HG03520 (cell line): ENCODE data around the gene DOCK3.
"Not testable (repeated sequence)": the region's sequence is repeated elsewhere in the genome, so short reads cannot be mapped to it uniquely, and the experiment has no call there.

Experiments used
- ATAC-seq: cut with Tn5 transposase; IDR thresholded peaks from one replicate; pipeline ENCODE4 v1.9.1; 2021; ENCODE audit warnings: mild to moderate bottlenecking, moderate library complexity; ENCODE audit not compliant: unreplicated experiment

DOCK3 gene

DNA sequence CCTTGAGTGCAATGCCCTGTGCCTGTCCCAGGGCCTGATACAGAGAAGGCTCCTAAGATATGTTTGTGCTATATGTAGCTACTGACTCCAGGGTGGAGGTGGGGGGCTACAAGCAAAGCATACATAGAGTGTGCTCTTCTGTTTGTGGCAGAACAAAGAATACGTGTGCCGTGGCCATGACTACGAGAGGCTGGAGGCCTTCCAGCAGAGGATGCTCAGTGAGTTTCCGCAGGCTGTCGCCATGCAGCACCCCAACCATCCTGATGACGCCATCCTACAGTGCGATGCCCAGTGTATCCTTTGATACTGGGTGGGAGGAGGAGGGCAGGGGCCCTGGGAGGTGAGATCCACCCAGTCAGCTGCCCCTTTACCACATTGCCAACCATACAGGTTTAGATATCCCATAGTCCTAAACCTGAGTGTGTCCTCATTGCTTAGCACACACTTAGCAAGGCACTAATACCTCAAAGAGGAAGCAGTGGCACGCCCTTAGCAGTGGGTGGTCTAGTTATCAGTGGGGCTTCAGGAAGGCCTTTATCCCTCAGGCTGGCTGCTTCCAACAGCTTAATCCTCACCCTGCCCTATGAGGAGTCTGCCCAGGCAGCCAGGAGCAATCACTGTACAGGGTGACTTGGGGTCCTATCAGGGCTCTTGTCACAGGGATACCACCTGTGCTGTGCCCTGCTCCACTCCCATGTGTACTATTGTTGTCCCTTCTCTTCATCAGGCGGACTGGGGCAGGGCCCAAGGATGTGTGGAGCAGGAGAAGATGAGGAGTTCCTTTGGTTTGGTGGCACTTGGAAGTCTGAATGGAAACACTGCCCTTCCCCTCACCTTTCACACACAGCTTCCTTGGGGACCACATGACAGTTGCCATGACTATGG lies 680.2 kb downstream of the DOCK3 start:
- ATAC-seq: no peak

DNA sequence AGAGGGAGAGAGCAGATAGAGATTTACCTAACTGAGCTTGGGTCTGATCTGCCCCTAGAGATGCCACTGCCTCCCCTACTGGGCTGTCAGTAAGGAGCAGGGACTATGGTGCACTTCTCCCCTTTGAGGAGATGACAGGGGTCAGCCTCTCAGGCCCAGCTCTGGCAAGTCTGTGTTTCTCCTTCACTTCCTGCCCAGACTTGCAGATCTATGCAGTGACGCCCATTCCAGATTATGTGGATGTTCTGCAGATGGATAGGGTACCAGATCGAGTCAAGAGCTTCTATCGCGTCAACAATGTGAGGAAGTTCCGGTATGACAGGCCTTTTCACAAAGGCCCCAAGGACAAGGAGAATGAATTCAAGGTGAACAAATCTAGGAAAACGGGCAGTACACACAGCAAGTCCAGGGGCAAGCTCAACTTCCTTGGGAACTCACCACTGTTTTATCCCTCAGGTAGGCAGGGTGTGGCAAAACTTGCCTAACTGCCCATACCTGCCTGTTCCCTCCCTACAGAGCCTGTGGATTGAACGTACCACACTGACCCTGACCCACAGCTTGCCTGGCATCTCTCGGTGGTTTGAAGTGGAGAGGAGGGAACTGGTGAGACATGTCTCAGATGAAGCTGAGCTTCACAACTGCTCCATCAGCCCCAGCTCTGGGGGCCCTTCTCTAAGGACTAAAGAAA lies 681.3 kb downstream of the DOCK3 start:
- no peak for ATAC-seq

DNA sequence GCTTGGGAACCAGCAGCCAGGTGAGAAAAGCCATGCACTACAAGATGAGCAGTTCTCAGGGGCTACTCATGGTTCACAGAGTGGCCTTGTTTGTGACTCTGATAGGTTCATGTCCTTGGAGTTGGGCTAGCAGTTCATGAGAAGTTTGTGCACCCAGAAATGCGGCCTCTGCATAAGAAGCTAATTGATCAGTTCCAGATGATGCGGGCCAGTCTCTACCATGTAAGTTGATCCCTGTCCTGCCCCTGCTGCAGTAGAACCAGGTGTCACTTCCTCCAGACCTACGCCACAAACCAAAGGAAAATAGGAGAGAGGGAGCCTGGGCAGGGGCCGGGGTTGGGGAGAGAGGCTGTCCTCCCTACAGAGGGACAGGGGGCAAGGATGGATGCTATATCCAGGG lies 683.1 kb downstream of the DOCK3 start:
- ATAC-seq: no peak

DNA sequence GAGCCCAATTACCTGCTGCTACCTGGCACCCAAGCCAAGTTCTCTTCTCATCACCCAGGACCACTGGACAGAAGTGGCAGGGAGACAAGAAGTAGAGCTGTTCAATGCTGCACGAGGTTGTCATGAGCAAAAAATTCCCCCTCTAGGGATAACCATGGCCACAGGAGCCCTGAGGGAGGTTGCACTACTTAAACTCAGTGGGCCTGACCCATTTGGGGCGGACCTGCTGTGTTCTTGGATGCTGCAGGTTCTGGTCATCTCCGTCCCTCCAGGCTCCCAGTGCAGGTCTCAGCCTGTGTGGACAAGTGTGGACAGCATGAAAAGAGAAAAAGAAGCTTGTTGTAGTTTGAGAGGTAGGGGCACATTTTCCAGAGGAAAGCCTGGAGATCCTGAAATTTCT lies 684.3 kb downstream of the DOCK3 start:
- no peak for ATAC-seq

DNA sequence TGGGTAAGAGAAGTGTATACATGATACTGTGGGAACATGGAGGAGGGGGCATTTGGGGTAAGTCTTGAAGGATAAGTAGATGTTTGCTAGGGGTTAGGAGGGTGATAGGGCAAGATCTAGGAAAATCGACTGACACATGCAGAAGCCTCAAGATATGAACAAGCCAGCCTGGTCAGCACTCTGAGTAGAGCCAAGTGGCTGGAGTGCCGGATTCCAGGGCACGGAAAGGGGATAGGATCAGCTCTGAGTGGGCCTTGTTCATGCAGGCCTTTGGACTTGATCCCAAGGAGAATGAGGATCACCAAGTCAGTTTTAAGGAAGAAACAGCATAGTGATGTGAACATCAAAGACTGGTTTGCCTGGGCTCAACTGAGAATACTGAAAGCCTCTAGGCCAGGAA lies 686.1 kb downstream of the DOCK3 start:
- no peak for ATAC-seq

DNA sequence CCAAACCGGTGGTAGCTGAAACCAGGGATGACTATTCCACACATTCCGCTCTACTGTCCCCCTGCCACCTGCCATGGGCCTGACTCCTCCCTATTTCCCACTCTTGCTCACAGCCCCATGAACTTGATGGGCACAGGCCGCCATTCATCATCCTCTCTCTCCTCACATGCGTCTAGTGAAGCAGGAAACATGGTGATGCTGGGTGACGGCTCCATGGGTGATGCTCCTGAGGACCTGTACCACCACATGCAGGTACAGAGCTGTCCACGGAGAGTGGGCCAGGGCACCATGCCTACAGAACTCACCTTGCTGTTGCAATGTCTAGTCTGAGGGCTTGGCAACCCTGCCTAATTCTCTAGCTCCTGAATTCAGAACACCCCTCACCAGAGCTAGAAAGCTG lies 687.0 kb downstream of the DOCK3 start:
- no peak for ATAC-seq

DNA sequence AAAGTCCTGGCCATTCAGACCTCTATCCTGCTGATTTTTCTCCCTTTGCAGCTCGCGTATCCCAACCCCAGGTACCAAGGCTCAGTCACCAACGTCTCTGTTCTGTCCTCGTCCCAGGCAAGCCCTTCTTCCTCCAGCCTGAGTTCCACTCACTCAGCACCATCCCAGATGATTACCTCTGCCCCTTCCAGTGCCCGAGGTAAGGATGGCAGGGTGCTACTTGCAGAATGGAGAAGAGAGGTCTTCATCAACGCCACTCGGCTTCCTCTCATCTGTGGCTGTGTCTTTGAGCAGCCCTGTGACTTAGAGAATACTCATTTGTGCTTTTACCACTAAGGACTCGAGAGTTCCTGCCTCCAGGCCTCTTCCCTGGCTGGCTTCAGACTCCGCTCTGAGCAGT lies 687.7 kb downstream of the DOCK3 start:
- ATAC-seq: no peak

DNA sequence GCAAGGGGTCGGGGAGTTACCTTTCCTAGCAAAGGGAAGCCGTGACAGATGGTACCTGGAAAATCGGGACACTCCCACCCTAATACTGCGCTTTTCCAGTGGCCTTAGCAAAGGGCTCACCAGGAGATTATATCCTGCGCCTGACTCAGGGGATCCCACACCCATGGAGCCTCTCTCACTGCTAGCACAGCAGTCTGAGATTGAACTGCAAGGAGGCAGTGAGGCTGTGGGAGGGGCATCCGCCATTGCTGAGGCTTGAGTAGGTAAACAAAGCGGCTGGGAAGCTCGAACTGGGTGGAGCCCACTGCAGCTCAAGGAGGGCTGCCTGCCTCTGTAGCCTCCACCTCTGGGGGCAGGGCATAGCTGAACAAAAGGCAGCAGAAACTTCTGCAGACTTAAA lies 693.5 kb downstream of the DOCK3 start:
- not testable (repeated sequence) for ATAC-seq

DNA sequence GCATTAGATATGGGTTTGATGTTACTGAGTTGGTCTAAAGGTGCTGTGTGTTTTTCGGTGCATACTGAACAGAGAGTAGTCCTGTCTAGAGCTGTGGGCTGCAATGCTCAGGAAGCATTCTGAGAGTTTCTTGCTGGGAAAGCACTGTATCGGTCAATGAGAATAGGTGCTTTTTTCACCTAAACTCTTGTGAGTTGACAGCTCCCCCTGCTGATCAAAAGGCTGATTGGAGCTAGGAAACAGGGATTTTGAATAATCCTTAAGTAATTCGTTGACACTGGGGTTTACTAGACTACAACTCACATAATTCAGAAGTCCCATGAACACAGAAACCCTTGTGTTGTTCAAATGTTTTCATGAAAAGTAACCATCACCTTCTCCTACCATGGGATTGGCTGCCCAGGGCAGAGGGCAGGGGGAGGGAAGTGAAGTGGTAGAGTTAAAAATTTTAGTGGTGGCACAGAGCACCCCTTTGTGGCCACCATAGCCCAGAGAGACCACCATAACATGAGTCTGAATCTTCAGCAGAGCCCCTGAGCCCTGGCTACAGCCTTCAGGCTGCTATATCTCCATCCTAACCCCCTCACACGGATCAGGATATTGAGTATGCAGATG lies 697.3 kb downstream of the DOCK3 start:
- no peak for ATAC-seq

DNA sequence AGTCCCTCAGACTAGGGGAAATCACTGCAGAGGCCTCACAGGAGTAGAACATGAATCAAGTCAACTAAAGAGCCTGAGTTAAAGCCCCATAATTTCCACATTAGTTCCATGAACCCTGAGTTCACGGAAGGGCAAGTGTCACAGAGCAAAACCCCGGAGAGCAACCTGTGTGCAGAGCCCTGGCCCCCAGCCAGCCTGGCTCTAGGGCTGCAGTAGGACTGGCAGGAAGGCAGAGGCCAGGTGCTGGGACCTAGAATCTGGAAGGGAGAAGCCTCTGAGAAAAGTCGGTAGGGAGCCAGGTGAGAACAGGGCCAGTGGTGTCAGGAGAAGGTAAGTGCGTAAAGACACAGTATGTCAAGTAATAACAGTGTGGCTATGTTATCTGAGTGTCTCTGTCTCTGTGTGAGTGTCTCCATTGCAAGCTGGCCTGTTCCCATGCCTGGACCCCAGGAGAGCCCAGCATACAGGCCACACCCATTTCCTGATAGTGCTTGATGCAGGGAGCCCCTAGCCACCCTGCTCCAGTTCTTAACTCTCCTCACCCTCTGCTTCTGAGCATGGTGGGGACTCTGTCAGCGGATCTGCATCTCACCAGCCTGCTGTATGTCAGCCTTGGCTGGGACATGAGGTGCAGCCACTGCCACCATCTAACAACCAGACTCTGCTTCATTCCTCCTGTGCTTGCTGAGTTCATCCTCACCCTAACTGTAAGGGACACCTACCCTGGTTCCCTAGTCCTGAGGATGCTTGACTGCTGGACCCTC lies 699.1 kb downstream of the DOCK3 start:
- no peak for ATAC-seq

DNA sequence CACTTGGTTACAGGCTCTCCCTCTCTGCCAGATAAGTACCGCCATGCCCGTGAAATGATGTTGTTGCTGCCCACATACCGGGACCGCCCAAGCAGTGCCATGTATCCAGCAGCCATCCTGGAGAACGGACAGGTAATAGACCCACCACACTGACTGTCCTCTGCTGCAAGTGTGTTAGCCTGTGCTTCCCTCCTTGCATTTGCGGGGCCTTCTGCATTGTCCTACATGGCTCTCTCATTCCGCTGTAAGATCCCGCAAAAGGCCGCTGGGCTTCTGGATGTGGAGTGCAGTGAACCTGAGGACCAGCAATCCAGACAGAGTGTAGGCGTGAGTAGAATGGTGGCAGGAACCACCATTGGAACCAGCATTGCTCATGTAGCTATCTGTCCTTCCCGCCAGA lies 699.7 kb downstream of the DOCK3 start:
- ATAC-seq: no peak

DNA sequence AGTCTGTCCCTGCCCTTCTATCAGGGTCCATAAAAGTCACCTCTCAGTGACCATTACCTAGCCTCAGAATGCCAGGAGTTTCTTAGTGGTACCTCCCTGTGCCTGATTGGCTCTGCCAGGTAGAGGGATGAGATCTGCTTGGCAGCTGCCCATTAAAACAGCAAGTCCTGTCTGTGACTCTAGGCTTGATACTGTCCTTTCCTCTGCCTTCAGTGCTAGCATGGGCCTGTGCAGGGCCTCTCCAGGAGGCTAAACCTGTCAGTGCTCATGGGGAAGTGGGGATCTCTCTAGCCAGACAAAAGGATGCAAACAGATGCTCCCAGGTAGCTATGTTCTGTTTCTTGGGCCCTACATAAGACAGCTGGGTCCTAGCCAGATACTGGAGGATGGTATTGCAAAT lies 700.4 kb downstream of the DOCK3 start:
- no peak for ATAC-seq

DNA sequence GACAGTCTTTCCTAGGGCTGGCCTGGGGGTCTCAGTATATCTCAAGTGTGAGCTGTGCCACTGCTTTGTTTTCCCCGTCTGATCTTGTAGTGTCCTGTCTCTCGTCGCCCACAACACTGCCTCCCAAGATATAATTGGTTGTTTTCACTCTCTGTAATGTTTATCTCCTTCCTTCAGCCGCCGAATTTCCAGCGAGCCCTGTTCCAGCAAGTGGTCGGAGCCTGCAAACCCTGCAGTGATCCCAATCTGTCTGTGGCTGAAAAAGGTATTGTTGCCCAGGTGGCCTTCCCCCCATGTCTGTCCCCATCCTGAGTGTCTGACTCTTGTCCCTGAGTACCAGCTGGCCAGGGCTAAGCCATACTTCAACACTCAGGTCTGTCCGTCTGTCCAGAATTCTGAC lies 700.8 kb downstream of the DOCK3 start:
- ATAC-seq: no peak

DNA sequence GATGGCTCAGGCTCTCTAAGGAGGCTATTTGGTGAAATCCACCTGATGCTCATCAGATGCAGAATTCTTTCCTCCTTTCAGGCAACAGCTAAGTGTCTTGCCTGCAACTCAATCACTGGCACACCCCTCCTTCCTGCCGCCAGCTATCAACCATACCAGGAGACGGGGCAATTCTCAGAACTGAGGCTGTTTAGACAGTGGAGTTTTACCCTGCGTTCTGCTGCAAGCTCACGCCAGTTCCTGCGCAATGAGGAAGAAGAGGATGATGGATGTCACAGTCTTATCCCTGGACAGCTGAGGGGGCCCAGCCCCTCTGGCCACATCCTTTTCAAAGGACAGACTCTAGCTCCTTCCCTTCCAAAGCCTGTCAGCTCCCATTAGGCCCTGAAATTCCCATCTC lies 703.3 kb downstream of the DOCK3 start:
- ATAC-seq: no peak

DNA sequence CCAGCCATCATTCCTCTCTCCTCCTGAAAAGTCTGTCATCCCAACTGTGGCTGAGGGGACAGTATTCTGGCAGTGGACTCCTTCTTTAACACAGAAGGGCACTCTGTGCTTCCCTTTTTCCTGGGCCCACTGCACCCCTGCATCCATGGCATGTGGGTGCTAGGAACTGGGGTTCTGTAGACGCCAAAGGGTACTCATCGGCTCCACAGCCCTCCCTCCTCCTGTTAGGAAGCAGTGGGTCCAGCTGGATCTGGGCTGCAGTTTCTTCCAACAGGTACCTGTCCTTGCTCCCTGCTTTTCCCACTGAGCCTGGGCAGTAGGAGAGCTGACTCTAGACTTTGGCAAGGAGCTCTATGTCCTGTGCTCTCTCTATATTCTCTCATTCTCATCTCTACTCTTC lies 704.0 kb downstream of the DOCK3 start:
- ATAC-seq: no peak

DNA sequence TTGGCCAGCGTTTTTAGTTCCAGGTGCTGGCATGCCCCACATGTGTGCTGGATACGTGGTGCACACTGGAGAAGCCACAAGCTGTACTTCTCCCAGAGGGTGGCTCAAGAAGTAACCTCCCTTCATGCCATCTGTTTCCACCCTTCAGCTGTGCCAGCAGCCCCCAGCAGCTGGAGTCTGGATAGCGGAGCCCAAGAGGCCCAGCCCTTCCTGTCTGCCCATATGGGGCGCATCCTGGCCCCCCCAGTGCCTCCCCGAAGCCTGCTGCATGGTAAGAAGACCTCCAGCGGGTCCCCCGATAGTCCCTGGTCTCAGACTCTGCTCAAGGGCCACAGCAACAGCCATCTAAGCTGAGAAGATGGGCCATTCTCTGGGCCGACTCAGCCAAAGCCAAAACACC lies 704.6 kb downstream of the DOCK3 start:
- no peak for ATAC-seq

DNA sequence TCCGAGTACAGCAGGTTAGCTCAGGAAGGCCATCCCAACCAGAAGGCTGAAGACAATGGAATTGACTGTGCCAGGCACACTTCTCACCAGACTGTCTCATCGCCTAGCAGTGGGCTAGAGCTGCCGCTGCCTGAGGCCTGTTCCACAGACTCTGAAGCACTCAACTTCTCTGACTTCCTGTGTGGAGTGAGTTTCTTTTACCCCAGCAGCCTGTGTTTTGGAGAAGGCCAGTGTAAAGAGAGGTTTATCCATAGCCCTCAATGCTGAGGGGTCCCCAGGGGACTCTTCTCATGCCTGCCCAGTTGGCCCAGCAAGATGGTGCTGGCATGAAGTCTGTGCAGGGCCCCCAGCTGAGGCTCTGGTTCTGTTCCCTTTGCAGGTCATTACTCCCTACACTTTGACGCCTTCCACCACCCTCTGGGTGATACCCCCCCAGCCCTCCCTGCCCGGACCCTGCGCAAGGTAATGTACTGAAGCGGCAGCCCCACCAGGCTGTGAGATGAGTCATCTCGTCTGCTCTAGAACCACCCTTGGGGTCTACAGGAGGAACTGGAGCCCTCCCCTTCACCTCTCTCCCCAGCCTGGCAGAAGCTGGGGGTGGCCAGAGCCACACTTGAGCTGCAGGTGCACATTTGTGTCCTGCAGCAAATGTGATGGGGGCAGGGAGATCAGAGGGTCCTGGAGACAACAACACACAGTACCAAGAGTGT lies 705.2 kb downstream of the DOCK3 start:
- no peak for ATAC-seq

DNA sequence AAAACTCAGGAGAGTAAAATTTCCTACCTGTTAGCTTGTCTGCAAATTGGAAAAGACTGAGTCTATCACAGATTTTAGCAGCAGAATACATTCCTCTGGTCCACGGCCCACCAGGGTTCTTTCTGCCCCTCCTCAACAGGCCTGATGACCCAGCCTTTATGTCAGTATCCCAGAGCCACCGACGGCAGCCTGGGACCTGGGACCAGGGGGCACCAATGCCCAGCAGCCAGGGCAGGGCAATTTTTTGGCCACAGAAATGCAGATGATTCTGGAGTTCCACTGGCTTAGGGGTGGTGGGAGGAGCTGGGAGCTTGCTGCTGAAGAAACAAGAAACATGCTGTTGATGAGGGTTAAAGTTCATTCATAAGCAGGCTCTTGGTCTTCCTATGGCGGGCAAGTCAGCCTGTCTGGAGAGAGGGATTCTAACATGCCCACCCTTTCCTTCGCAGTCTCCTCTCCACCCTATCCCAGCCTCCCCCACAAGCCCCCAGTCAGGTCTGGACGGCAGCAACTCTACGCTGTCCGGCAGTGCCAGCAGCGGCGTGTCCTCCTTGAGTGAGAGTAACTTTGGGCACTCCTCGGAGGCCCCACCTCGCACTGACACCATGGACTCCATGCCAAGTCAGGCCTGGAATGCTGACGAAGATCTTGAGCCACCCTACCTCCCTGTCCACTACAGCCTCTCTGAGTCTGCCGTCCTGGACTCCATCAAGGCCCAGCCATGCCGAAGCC lies 706.0 kb downstream of the DOCK3 start:
- no peak for ATAC-seq

DNA sequence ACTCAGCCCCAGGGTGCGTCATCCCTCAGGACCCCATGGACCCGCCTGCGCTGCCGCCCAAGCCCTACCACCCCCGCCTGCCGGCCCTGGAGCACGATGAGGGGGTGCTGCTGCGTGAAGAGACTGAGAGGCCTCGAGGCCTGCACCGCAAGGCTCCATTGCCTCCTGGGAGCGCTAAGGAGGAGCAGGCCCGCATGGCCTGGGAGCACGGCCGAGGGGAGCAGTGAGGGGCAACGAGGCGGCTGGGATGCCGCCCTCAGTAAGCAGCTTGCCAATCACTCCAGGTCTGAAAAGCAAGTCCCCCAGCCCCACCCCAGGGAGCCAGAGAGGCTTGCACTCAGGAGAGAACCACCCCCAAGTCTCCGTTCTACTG lies 706.6 kb downstream of the DOCK3 start:
- no peak for ATAC-seq
